SK-N-SH (cell line): ENCODE measurements around the gene CGN.

Source experiments
- CTCF ChIP-seq: fragments of 200-600 bp; sonication (generic); IDR thresholded peaks from 2 replicates; pipeline ENCODE4 v1.6.1; 2017; ENCODE audit warnings: antibody characterized with exemption, mild to moderate bottlenecking, moderate library complexity
- EZH2phosphoT487 ChIP-seq: fragments of 200-600 bp; sonication (generic); IDR thresholded peaks from 2 replicates; pipeline ENCODE4 v1.6.1; 2017; ENCODE audit warnings: low read depth, mixed run types, mild to moderate bottlenecking, antibody characterized with exemption, moderate library complexity, borderline replicate concordance
- GABPA ChIP-seq: IDR thresholded peaks from 2 replicates; pipeline ENCODE4 v1.4.0; 2012; ENCODE audit warnings: low read depth, mild to moderate bottlenecking
- MAX ChIP-seq: IDR thresholded peaks from 2 replicates; pipeline ENCODE4 v1.4.0; 2012; ENCODE audit warnings: low read depth
- RAD21 ChIP-seq: IDR thresholded peaks from 2 replicates; pipeline ENCODE4 v1.6.1; 2012; ENCODE audit warnings: mild to moderate bottlenecking, low read length
- RFX5 ChIP-seq: IDR thresholded peaks from 2 replicates; pipeline ENCODE4 v1.6.1; 2012; ENCODE audit warnings: mild to moderate bottlenecking, improper control_type of control experiment, low read length
- SMC3 ChIP-seq: IDR thresholded peaks from 2 replicates; pipeline ENCODE4 v1.6.1; 2012; ENCODE audit warnings: low read depth, low read length, improper control_type of control experiment
- YY1 ChIP-seq: IDR thresholded peaks from 2 replicates; pipeline ENCODE4 v1.4.0; 2012; ENCODE audit warnings: low read depth, mild to moderate bottlenecking

DNA sequence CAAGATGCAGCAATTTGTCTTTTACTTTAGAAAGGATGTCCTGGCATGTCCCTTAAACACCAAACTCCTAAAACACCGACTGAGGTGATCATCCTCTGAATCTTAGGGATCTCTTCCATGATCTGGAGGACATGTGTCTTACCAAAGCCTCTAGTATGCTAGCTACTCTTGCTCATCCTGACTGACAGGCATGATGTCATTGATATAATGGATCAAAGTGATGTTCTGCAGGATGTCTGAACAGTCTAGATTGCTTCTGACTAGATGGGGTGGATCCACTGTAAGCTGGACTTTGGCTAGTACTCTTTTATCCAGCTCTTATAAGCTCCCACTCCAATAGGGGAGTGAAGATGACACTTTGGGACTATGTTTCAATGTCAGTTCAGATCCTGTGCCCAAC is 11.3 kb upstream of the CGN start:
- no peak for TF ChIP-seq CTCF
- no peak for TF ChIP-seq GABPA
- no peak for TF ChIP-seq RAD21
- no peak for TF ChIP-seq YY1
- TF ChIP-seq RFX5: no peak
- TF ChIP-seq MAX: no peak
- TF ChIP-seq EZH2phosphoT487: no peak
- no peak for TF ChIP-seq SMC3
